GM21737 (cell line): Measurements from ENCODE around the gene ACTMAP.
"Not testable (repeated sequence)": the region's sequence is repeated elsewhere in the genome, so short reads cannot be mapped to it uniquely, and the experiment has no call there.

Experiments
- ATAC-seq: cut with Tn5 transposase; IDR thresholded peaks from one replicate; pipeline ENCODE4 v1.9.1; 2021; ENCODE audit warnings: mild to moderate bottlenecking, moderate library complexity; ENCODE audit not compliant: unreplicated experiment

ACTMAP gene

GRCh38 chr19:40776932-40777644 is 26.8 kb upstream of the ACTMAP start:
- ATAC-seq = peak; percentile 53

- no peak for ATAC-seq
Observed at GRCh38 chr19:40776364-40776763, 26.1 kb upstream of the ACTMAP start.

- no peak for ATAC-seq
Observed at GRCh38 chr19:40775632-40776022, 25.4 kb upstream of the ACTMAP start.

GRCh38 chr19:40774916-40775631 is 24.8 kb upstream of the ACTMAP start, which contains the start of gene MIA:
MIA (plus strand) TSS chr19:40775521; CDS start chr19:40775543, 22 bp downstream.
- no peak for ATAC-seq

GRCh38 chr19:40771101-40771862 is 21.0 kb upstream of the ACTMAP start:
- not testable (repeated sequence) for ATAC-seq

- ATAC-seq = no peak
Observed at GRCh38 chr19:40768869-40769268, 18.6 kb upstream of the ACTMAP start.

GRCh38 chr19:40766385-40766784 is 16.1 kb upstream of the ACTMAP start:
- ATAC-seq = not testable (repeated sequence)

- no peak for ATAC-seq
Observed at GRCh38 chr19:40763963-40764362, 13.7 kb upstream of the ACTMAP start.

- ATAC-seq = no peak
Observed at GRCh38 chr19:40763526-40763925, 13.2 kb upstream of the ACTMAP start.

- ATAC-seq = no peak
Observed at GRCh38 chr19:40762754-40763470, 12.6 kb upstream of the ACTMAP start.

GRCh38 chr19:40759352-40759751 is 9.1 kb upstream of the ACTMAP start:
- no peak for ATAC-seq

GRCh38 chr19:40758491-40758890 is 8.2 kb upstream of the ACTMAP start:
- ATAC-seq = no peak

GRCh38 chr19:40756502-40757110 is 6.3 kb upstream of the ACTMAP start:
- ATAC-seq = no peak

GRCh38 chr19:40755791-40756190 is 5.5 kb upstream of the ACTMAP start:
- ATAC-seq = no peak

GRCh38 chr19:40755248-40755624 is 5.0 kb upstream of the ACTMAP start:
- ATAC-seq = no peak

- ATAC-seq = no peak
Observed at GRCh38 chr19:40754611-40755247, 4.5 kb upstream of the ACTMAP start.

- no peak for ATAC-seq
Observed at GRCh38 chr19:40752257-40752781, 2.0 kb upstream of the ACTMAP start.

- ATAC-seq = peak; percentile 59
Observed at GRCh38 chr19:40750874-40751537, 729 bp upstream of the ACTMAP start, which contains the start of gene SNRPA. SNRPA (plus strand) TSS chr19:40751203; CDS start chr19:40751409, 206 bp downstream.

- ATAC-seq = no peak
Observed at GRCh38 chr19:40747536-40747935, 2.7 kb downstream of the ACTMAP start.
